ENCODE measurements around the gene MRPL55. TPM values are rescaled to one million over a fixed set of nuclear protein-coding genes. Genes with fewer than 3 reads are reported as not detected.

Gene MRPL55
- total RNA-seq, 2 donors from 2014 or later: 57.6 to 66.7 TPM

DNA sequence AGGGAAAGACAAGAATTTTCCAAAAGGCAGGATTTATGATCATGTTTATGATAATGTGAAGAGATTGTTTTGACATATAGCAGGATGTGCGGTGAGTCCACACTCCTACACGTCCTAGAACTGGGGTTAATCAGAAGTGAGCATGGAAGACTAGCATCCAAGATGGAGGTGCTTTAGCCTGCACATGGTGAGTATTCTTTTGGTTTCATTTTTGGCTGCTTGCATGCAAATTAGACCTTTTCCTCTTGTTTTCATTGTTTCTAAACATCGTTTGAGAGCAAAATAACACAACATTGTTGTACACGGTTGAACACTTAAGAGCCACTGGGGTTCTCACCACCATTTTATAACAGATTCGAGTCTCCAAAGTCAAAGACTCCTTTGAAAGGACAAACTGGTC, 16.1 kb upstream of the MRPL55 start:
- Histone ChIP-seq H3K27me3 (ENCODE audit: control insufficient read depth, insufficient read depth, low read length, poor library complexity, severe bottlenecking) (no peaks in the 10 kb centered on the region), H3K36me3 (ENCODE audit: control insufficient read depth, insufficient read depth, low read length) (no peaks in the 10 kb centered on the region), H3K4me3 (ENCODE audit: low read length) (no peak overlapping the region), H3K4me1 (ENCODE audit: control insufficient read depth, insufficient read depth, low read length) (peaks cover 26% of the 10 kb centered on the region), H3K9me3 (ENCODE audit: control insufficient read depth, low read length) (peaks cover 26% of the 10 kb centered on the region), H3K9ac (ENCODE audit: extremely low read depth, low read length, poor library complexity, severe bottlenecking) (no peak overlapping the region), H3K27ac (ENCODE audit: low read depth, low read length) (no peak overlapping the region)
- H3K27me3 Mint-ChIP-seq (ENCODE audit: insufficient read depth): peaks cover 37% of the 10 kb centered on the region
- peaks cover 15% of the 10 kb centered on the region for H3K9me3 Mint-ChIP-seq
- peaks cover 45% of the 10 kb centered on the region for H3K4me1 Mint-ChIP-seq
- 88 to 90% methylated on average over 5 of the region's 5 CpGs for WGBS, 2 experiments (ENCODE audit: insufficient coverage in 1 of 2, insufficient read length in 1 of 2)
- H3K4me3 Mint-ChIP-seq: no peak overlapping the region
- no peak for DNase-seq
- TF ChIP-seq, protein P1, sequence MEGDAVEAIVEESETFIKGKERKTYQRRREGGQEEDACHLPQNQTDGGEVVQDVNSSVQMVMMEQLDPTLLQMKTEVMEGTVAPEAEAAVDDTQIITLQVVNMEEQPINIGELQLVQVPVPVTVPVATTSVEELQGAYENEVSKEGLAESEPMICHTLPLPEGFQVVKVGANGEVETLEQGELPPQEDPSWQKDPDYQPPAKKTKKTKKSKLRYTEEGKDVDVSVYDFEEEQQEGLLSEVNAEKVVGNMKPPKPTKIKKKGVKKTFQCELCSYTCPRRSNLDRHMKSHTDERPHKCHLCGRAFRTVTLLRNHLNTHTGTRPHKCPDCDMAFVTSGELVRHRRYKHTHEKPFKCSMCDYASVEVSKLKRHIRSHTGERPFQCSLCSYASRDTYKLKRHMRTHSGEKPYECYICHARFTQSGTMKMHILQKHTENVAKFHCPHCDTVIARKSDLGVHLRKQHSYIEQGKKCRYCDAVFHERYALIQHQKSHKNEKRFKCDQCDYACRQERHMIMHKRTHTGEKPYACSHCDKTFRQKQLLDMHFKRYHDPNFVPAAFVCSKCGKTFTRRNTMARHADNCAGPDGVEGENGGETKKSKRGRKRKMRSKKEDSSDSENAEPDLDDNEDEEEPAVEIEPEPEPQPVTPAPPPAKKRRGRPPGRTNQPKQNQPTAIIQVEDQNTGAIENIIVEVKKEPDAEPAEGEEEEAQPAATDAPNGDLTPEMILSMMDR (conservative IDR thresholded peaks at IDR 0.05): no peak
- no peaks in the 10 kb centered on the region for H3K36me3 Mint-ChIP-seq (ENCODE audit: low read depth)
- H3K27ac Mint-ChIP-seq: no peak overlapping the region

DNA sequence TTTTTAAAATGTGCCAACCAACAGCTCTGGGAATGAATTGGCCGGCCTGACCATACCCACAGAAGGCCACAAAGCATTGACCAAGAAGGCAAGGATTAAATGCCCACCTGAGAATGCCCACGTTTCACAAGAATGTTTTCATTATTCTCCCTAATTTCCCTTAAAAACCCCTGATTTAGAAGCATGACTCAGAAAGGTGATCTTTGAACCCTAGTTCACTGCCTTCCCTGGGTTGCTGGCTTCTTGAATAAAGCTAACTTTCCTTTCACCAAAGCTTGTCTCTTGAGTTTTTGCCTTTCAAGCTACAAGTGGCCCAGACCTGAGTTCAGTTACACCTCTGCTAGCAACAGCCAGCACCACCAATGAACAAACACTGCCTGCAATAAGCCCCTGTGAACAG, 14.4 kb upstream of the MRPL55 start:
- WGBS, 2 experiments (ENCODE audit: insufficient coverage in 1 of 2, insufficient read length in 1 of 2): 63 to 65% methylated on average over 2 of the region's 2 CpGs

DNA sequence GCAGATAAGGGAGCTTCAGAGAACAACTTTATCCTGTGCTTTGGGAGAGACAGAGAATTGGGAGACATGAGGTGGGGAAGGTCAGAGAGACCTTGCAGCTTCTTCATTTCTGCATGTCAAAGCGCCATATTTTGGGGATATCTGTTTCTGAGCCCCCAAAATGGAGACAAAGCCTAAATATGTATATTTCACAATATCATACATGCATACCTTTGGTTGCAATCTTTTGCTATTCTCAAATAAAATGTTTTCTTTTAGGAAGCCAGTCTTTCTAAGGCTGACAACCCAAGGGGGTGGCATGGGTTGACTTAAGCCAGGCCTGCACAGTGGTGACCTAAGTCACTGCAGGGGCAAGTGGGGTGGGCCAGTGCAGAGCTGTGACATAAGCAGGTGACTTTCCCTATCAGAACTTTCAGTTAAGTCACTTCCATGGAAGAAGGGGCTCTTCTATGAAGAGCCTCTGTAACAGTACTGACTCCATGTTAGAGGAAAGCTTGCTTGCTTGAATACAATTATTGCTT, 13.9 kb upstream of the MRPL55 start:
- Mint-ChIP-seq H3K27me3 (ENCODE audit: insufficient read depth) (peaks cover 27% of the 10 kb centered on the region), H3K27ac (no peak overlapping the region), H3K36me3 (ENCODE audit: low read depth) (peaks cover 3% of the 10 kb centered on the region), H3K4me1 (peaks cover 36% of the 10 kb centered on the region), H3K4me3 (peak overlapping the region; percentile 24), H3K9me3 (peaks cover 35% of the 10 kb centered on the region)
- Histone ChIP-seq H3K36me3 (ENCODE audit: control insufficient read depth, insufficient read depth, low read length) (no peaks in the 10 kb centered on the region), H3K9ac (ENCODE audit: extremely low read depth, low read length, poor library complexity, severe bottlenecking) (no peak overlapping the region), H3K27ac (ENCODE audit: low read depth, low read length) (no peak overlapping the region), H3K4me1 (ENCODE audit: control insufficient read depth, insufficient read depth, low read length) (peaks cover 26% of the 10 kb centered on the region), H3K27me3 (ENCODE audit: control insufficient read depth, insufficient read depth, low read length, poor library complexity, severe bottlenecking) (no peaks in the 10 kb centered on the region), H3K4me3 (ENCODE audit: low read length) (peak overlapping the region; percentile 69), H3K9me3 (ENCODE audit: control insufficient read depth, low read length) (peaks cover 49% of the 10 kb centered on the region)
- no peak for DNase-seq
- TF ChIP-seq, protein P1 (conservative IDR thresholded peaks at IDR 0.05): no peak
- WGBS, 2 experiments (ENCODE audit: insufficient coverage in 1 of 2, insufficient read length in 1 of 2): 59% methylated on average over 1 of the region's 1 CpG; no CpG with 5 or more reads in 1 of the 2 experiments

More for the DNA sequence above, 14.4 kb upstream of the MRPL55 start:
- DNase-seq: no peak
- H3K4me1 ChIP-seq (ENCODE audit: control insufficient read depth, insufficient read depth, low read length): peaks cover 26% of the 10 kb centered on the region
- TF ChIP-seq, protein P1 (conservative IDR thresholded peaks at IDR 0.05): no peak
- Mint-ChIP-seq H3K27me3 (ENCODE audit: insufficient read depth) (peaks cover 31% of the 10 kb centered on the region), H3K27ac (peak overlapping the region; percentile 78), H3K9me3 (peaks cover 32% of the 10 kb centered on the region), H3K36me3 (ENCODE audit: low read depth) (no peaks in the 10 kb centered on the region), H3K4me3 (peak overlapping the region; percentile 24), H3K4me1 (peaks cover 36% of the 10 kb centered on the region)
- no peaks in the 10 kb centered on the region for H3K36me3 ChIP-seq (ENCODE audit: control insufficient read depth, insufficient read depth, low read length)
- peak overlapping the region; percentile 45 for H3K9ac ChIP-seq (ENCODE audit: extremely low read depth, low read length, poor library complexity, severe bottlenecking)
- peak overlapping the region; percentile 69 for H3K4me3 ChIP-seq (ENCODE audit: low read length)
- no peaks in the 10 kb centered on the region for H3K27me3 ChIP-seq (ENCODE audit: control insufficient read depth, insufficient read depth, low read length, poor library complexity, severe bottlenecking)
- no peak overlapping the region for H3K27ac ChIP-seq (ENCODE audit: low read depth, low read length)
- peaks cover 43% of the 10 kb centered on the region for H3K9me3 ChIP-seq (ENCODE audit: control insufficient read depth, low read length)

All from endodermal cell (in vitro differentiated cells).